ENCODE data around the gene VOPP1.

Gene VOPP1

DNA sequence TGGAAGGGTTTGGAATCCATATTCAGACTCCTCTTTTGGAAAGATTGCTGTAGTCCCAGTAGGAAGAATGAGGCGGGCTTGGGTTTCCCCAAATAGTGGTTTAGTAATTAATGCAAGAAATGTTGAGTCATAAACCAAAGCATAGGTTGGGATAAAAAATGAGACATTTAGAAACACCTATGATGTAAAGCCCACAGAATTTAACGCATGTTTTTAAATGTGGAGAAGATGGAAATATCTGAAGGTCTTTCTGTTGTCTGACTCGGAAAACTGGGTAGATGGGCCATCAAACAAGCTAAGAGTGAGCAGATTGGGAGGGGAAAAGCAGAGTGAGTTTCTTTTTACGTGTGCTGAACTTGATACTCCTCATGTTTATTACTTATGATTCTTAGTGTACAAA is 145.0 kb downstream of the VOPP1 start:
- no peak for DNase-seq

DNA sequence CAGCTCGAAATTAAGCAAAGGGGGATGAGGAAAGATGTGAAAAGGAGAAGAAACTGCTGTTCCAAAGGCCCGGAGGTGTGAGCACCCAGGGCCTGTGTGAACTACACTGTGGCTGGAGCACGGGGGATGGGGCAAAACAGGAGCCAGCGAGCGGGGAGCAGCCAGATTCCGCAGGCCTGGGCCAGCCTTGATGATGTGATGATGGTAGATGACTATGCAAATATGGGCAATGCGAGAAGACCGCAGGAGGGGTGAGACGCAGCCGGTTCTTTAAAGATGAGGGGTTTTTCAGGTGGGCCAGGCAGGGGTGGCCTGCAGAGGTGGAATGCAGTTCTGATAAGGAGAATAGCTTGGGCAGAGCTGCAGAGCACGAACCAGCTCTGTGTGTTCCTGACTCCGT is 145.6 kb downstream of the VOPP1 start:
- DNase-seq = no peak

DNA sequence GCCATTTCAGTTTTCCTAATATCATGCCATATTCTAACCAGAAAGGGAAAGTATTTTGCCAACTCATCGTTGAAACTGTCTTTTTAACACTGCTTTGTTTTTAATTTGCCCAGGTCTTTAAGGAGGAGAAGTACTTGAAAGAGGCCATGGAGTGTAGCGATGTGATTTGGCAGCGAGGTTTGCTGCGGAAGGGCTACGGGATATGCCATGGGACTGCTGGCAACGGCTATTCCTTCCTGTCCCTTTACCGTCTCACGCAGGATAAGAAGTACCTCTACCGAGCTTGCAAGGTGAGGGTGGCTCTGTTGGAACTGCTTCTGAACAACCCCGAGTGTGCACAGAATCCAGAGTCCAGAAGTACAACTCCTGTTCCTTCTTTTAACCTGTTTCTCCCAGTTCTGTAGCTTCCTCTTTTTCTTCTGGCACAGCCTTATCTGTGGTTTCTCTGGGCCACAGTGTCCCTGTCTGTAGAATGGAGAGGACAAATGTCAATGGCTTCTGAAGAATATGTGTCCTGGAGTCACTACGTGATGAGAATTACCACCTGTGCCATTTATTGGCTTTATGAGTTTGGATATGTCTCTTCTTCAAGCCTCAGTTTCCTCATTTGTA is 147.1 kb downstream of the VOPP1 start:
- DNase-seq = peak; percentile 54

DNA sequence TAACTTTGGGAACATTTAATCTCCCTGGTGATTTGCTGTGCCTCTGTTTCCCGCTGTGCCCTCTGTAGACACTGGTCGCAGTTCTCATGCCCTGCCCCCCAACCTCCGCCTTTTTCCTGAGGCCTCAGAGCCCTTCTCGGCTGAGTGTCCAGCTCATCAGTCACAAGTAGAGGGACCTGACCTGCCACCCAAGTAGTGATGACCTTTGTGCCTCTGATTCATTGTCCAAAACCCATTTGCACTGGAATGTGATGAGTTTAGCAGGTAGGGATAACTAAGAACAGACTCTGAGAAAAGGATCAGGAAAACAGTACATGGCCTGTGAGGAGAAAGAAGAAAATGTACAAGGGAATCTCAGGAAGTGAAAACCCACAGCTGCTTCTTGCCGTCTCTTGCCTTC is 148.4 kb downstream of the VOPP1 start:
- DNase-seq = no peak

DNA sequence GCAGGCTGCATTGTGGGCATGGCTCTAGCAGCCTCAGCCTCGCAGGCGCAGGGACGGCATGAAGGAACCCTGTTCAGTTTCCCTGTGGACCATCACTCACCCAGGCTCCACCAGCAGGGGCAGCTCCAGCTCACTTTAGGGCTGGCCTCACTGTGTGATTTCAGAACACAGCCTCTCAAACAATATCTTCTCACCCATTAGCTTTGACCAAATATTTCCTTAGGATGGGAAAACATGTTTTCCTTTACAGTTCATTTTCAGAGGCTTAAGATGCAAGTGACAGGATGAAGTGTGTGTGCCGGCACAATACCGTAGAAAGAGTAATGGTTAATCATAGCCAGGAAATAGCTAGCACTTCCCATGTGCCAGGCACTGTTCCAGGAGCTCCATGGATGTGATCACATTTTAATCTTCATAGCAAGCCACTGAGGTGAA is 149.0 kb downstream of the VOPP1 start:
- DNase-seq = no peak

Measured in MV-4-11 (cell line).